K562 (cell line): ENCODE data around the gene MRM2. TPM values are rescaled to one million over a fixed set of nuclear protein-coding genes. Genes with fewer than 3 reads are reported as not detected.

Experiments used
- ATAC-seq: fragments of 200-7000 bp; cut with Tn5 transposase; 3 replicates; pipeline ENCODE4 v1.9.1; 2020; ENCODE audit warnings: moderate library complexity
- BruUV-seq: library from RNA; stranded (reverse); fragments of 400-500 nt; replicated peaks from 2 replicates; lab custom pipeline; 2021; lab: Mats Ljungman, UMichigan
- CTCF ChIA-PET: fragments of 300-600 bp; formaldehyde crosslinking; extraction: SDS; loops from one replicate; lab custom pipeline; 2021; ENCODE audit warnings: low intra/inter-chr PET ratio; lab: Yijun Ruan, JAX
- POLR2A ChIA-PET: fragments of 300-600, 350-650 bp; sonication (Branson Sonifier 250); formaldehyde crosslinking; extraction: SDS; loops from one replicate; lab custom pipeline; 2021; ENCODE audit warnings: antibody characterized with exemption, inconsistent platforms; lab: Yijun Ruan, JAX
- DNase-seq, 4 experiments: peaks; one replicate each; pipeline versions ENCODE4 v3.0.0 to v3.0.0-alpha.2; 2011 to 2018; ENCODE audit warnings: low spot score in 3 of 4, mixed read lengths in 3 of 4; ENCODE audit errors: extremely low read depth in 1 of 4
- FAIRE-seq: peaks from 2 replicates; lab custom pipeline; 2011; peaks lifted over from hg19 to GRCh38; lab: Jason Lieb, UNC
- H2AFZ ChIP-seq: 2 replicates; pipeline ENCODE4 v1.6.0; 2011; ENCODE audit warnings: low read depth, low read length, control low read depth, inconsistent platforms
- H3K27ac ChIP-seq: fragments of 200-600 bp; 3 replicates; pipeline ENCODE4 v1.8.0; 2011; ENCODE audit warnings: low read depth, mild to moderate bottlenecking, control low read depth, inconsistent platforms, low read length, moderate library complexity, mixed read lengths; ENCODE audit errors: extremely low read depth
- H3K27me3 ChIP-seq, 2 experiments: fragments of 300-600 bp in 1 of 2; 2 replicates in 1 of 2; 3 replicates in 1 of 2; pipeline versions ENCODE4 v1.6.0 to v1.8.0; 2011; ENCODE audit warnings: inconsistent platforms in 2 of 2, low read length in 2 of 2, mild to moderate bottlenecking in 1 of 2, mixed read lengths in 1 of 2, moderate library complexity in 1 of 2; ENCODE audit not compliant: control insufficient read depth in 2 of 2, insufficient read depth in 2 of 2
- H3K36me3 ChIP-seq: fragments of 300-600 bp; 3 replicates; pipeline ENCODE4 v1.8.0; 2011; ENCODE audit warnings: mild to moderate bottlenecking, low read length, inconsistent platforms; ENCODE audit not compliant: control insufficient read depth, insufficient read depth
- H3K4me1 ChIP-seq, 2 experiments: fragments of 200-600 bp in 1 of 2; replicated peaks in 1 of 2; 2 replicates in 1 of 2; 3 replicates in 1 of 2; pipeline versions ENCODE4 v1.5.1 to v1.8.0; 2011; ENCODE audit warnings: inconsistent platforms in 2 of 2, low read length in 2 of 2, mild to moderate bottlenecking in 1 of 2, mixed read lengths in 1 of 2, moderate library complexity in 1 of 2; ENCODE audit not compliant: control insufficient read depth in 2 of 2, insufficient read depth in 2 of 2
- H3K4me2 ChIP-seq: 2 replicates; pipeline ENCODE4 v1.6.1; 2011; ENCODE audit warnings: low read length, control low read depth, inconsistent platforms, mixed read lengths; ENCODE audit not compliant: insufficient read depth
- H3K4me3 ChIP-seq: fragments of 200-600 bp; sonication (generic), shearing (Covaris generic); 2 replicates; pipeline ENCODE4 v1.5.1; 2016; ENCODE audit warnings: control low read depth, inconsistent platforms
- H3K79me2 ChIP-seq: fragments of 200-600 bp; 3 replicates; pipeline ENCODE4 v1.8.0; 2011; ENCODE audit warnings: low read length, inconsistent platforms; ENCODE audit not compliant: control insufficient read depth, insufficient read depth
- H3K9ac ChIP-seq, 2 experiments: 2 replicates each; pipeline versions ENCODE4 v1.6.0 to v1.6.1; 2011; ENCODE audit warnings: low read depth in 2 of 2, low read length in 2 of 2, control low read depth in 1 of 2, inconsistent platforms in 1 of 2, mild to moderate bottlenecking in 1 of 2, mixed read lengths in 1 of 2; ENCODE audit not compliant: insufficient read depth in 1 of 2
- H3K9me1 ChIP-seq: one replicate; pipeline ENCODE4 v1.6.0; 2011; ENCODE audit warnings: inconsistent platforms, mild to moderate bottlenecking, low read length, moderate library complexity; ENCODE audit not compliant: control insufficient read depth, insufficient read depth
- H3K9me3 ChIP-seq: replicated peaks from 2 replicates; pipeline ENCODE4 v1.5.1; 2011; ENCODE audit warnings: low read depth, low read length, inconsistent platforms; ENCODE audit not compliant: control insufficient read depth, insufficient read depth
- H4K20me1 ChIP-seq: replicated peaks from 2 replicates; pipeline ENCODE4 v1.6.1; 2011; ENCODE audit warnings: low read length, inconsistent platforms, mixed read lengths; ENCODE audit not compliant: control insufficient read depth, insufficient read depth
- HMGN3 ChIP-seq: IDR thresholded peaks from 2 replicates; pipeline ENCODE4 v1.6.1; 2011; ENCODE audit warnings: borderline replicate concordance, low read depth, mild to moderate bottlenecking, mixed read lengths, low read length; ENCODE audit not compliant: insufficient read length; ENCODE audit errors: extremely low read depth
- SMC3 ChIP-seq: conservative IDR thresholded peaks from 2 replicates; pipeline ENCODE4 v1.6.1; 2011; ENCODE audit warnings: low read depth, low read length, improper control_type of control experiment; ENCODE audit not compliant: insufficient read depth
- SNIP1 ChIP-seq: fragments of 450-650 bp; IDR thresholded peaks from 2 replicates; pipeline ENCODE4 v1.7.1; 2017; ENCODE audit warnings: low read depth, mild to moderate bottlenecking
- YY1 ChIP-seq, 3 experiments: IDR thresholded peaks; 2 replicates each; pipeline ENCODE4 v1.6.1; 2011; ENCODE audit warnings: low read length in 2 of 3, mild to moderate bottlenecking in 2 of 3, moderate library complexity in 2 of 3, borderline replicate concordance in 1 of 3, control low read depth in 1 of 3, low read depth in 1 of 3; ENCODE audit not compliant: insufficient read depth in 3 of 3, insufficient replicate concordance in 2 of 3, control insufficient read depth in 1 of 3, insufficient read length in 1 of 3; ENCODE audit errors: extremely low read depth in 1 of 3
- ZNF24 ChIP-seq: fragments of 450-650 bp; IDR thresholded peaks from 2 replicates; pipeline ENCODE4 v1.6.1; 2016
- ZNF444 ChIP-seq: fragments of 250-450 bp; sonication (Bioruptor Pico); IDR thresholded peaks from 2 replicates; pipeline ENCODE4 v1.4.0; 2020; ENCODE audit warnings: mild to moderate bottlenecking, moderate library complexity
- ZNF699 ChIP-seq: fragments of 250-450 bp; sonication (Bioruptor Pico); IDR thresholded peaks from 2 replicates; pipeline ENCODE4 v1.8.0; 2021; ENCODE audit warnings: mild to moderate bottlenecking, moderate library complexity; ENCODE audit not compliant: insufficient replicate concordance
- ZNF79 ChIP-seq: fragments of 250-450 bp; sonication (Bioruptor Pico); IDR thresholded peaks from 2 replicates; pipeline ENCODE4 v1.4.0; 2020; ENCODE audit warnings: low read depth, mild to moderate bottlenecking, moderate library complexity
- WGBS: fragments of 100-300 bp; shearing (Covaris generic); methylation state at CpG from one replicate; pipeline ENCODE4 v1.1.6; 2016; ENCODE audit warnings: low coverage, mixed read lengths; ENCODE audit not compliant: insufficient coverage; ENCODE audit errors: missing lambda C conversion rate; 5-methylcytosine and 5-hydroxymethylcytosine counted together
- in situ Hi-C: fragments of 300-500 bp; cut with MboI; formaldehyde crosslinking; loops from 4 replicates; pipeline ENCODE4 v1.15.0; 2018; ENCODE audit warnings: inconsistent platforms, mixed read lengths
- intact Hi-C: fragments of 100-400 bp; cut with micrococcal nuclease; formaldehyde crosslinking; loops from 2 replicates; pipeline ENCODE4 v1.14.2; 2022
- polyA plus RNA-seq, 8 experiments: library from polyadenylated mRNA; depleted of rRNA in 4 of 8; stranded (reverse) in 5 of 8; unstranded in 3 of 8; fragments of >200 nt; fragmentation: Nextera tagmentation in 2 of 8; fragmentation: Illumina TruSeq in 1 of 8; extraction: Ambion mirVana in 2 of 8; extraction: Trizol in 1 of 8; gene quantifications; 2 replicates each; pipeline versions ENCODE4 v1.2.1 to v1.2.3, GENCODE V29; 2011 to 2014; ENCODE audit warnings: inconsistent platforms in 1 of 8, missing spikeins in 1 of 8
- total RNA-seq, 7 experiments: library from RNA; depleted of rRNA in 6 of 7; stranded (reverse); fragments of >200 nt in 6 of 7; fragmentation: Illumina TruSeq in 2 of 7; extraction: Trizol in 2 of 7; gene quantifications; 2 replicates each; pipeline versions ENCODE4 v1.2.1 to v1.2.3, GENCODE V29; 2011 to 2021; ENCODE audit warnings: low replicate concordance in 1 of 7
- TF ChIP-seq, protein P1 (sequence below), 2 experiments: fragments of 250-450 bp in 1 of 2; fragments of 450-650 bp in 1 of 2; sonication (Bioruptor Pico) in 1 of 2; IDR thresholded peaks; 2 replicates each; pipeline versions ENCODE4 v1.6.1 to v1.8.0; 2016 to 2021; ENCODE audit warnings: mild to moderate bottlenecking in 2 of 2, moderate library complexity in 2 of 2, missing compliant biosample characterization in 1 of 2, missing genetic modification characterization in 1 of 2

Gene MRM2
- total and polyA plus RNA-seq, 9 of the 15 experiments (the other 6 are each of a cell fraction or from before 2014, with no cell fraction given), result 32.4 to 116 (median 50.5) TPM

DNA sequence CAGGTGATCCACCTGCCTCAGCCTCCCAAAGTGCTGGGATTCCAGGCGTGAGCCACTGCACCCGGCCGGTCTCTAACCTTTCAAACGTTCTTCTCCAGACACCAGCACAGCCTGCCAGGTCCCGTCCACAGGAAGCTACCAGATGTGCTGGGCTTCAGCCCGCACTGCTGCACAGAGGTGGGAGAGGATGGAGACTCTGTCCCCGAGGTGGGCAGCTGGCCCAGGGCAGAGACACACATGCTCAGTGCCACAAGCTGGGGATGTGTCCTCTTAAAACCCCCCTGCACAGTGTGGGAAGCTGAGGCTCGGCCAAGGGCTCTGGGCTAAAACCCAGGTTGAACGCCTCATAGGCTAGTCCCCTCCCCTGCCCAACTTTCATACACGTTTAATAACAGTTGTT lies 9.4 kb upstream of the MRM2 start:
- WGBS, result 83% methylated on average over 10 of the region's 10 CpGs
- Histone ChIP-seq H3K9me1 (peaks cover 2% of the 10 kb centered on the region), H3K79me2 (no peaks in the 10 kb centered on the region), H3K4me3 (no peak overlapping the region), H3K4me2 (no peak overlapping the region), H3K9ac (no peak overlapping the region)
- BruUV-seq, result no TSS peak
- TF ChIP-seq ZNF79 (CRISPR knock-in tag) (no peak), YY1 (IDR thresholded peaks at IDR 0.05; ENCODE audit: borderline replicate concordance in 1 of 3, control insufficient read depth in 1 of 3, extremely low read depth in 1 of 3, insufficient read depth in 3 of 3, insufficient read length in 1 of 3, insufficient replicate concordance in 2 of 3, low read depth in 1 of 3, low read length in 2 of 3) (no peak), SNIP1 (no peak), ZNF24 (no peak), ZNF699 (no peak), ZNF444 (CRISPR knock-in tag) (no peak), HMGN3 (no peak), SMC3 (no peak)
- TF ChIP-seq, protein P1, sequence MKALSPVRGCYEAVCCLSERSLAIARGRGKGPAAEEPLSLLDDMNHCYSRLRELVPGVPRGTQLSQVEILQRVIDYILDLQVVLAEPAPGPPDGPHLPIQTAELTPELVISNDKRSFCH (CRISPR knock-in tag; IDR thresholded peaks at IDR 0.05), result no peak
- TF ChIP-seq, protein P1 (tag; IDR thresholded peaks at IDR 0.05), result no peak
- TF ChIP-seq, all 486 proteins: peak for 0
- FAIRE-seq, result no peak
- peaks cover 44% of the 10 kb centered on the region; the same call in 2 of the 3 replicates for H3K36me3 ChIP-seq
- ChIA-PET POLR2A (interaction anchor here (0.6 to 1.7 kb wide), 3 partner anchors 9 to 49 kb away, joined by 3 to 5 read pairs (median 3); partner anchors contain the start of genes MRM2 and NUDT1), CTCF (no interaction called here)
- H3K4me1 ChIP-seq, result peaks cover 9 to 37% of the 10 kb centered on the region in 2 experiments; a peak in 3 of 5 replicates
- H4K20me1 ChIP-seq, result no peaks in the 10 kb centered on the region
- in situ Hi-C loops, result loop anchor here (5.0 kb wide), 1 partner anchor 806 kb away; no protein-coding TSS in a partner anchor
- no peaks in the 10 kb centered on the region for H3K27me3 ChIP-seq
- DNase-seq, result no peak
- no peak for ATAC-seq
- no peaks in the 10 kb centered on the region for H3K9me3 ChIP-seq
- no peak overlapping the region for H3K27ac ChIP-seq
- H2AFZ ChIP-seq, result no peak overlapping the region
- intact Hi-C loops, result no loop called here
